RPMI7951 (cell line): ENCODE data around the gene GJC1. TPM values are rescaled to one million over a fixed set of nuclear protein-coding genes. Genes with fewer than 3 reads are reported as not detected.

Experiments
- DNase-seq: peaks from one replicate; pipeline ENCODE4 v3.0.0-alpha.2; 2012; ENCODE audit warnings: low read depth
- total RNA-seq: library from RNA; depleted of rRNA; stranded (reverse); fragments of >200 nt; shearing (Covaris generic); gene quantifications from 2 replicates; pipeline ENCODE4 v1.2.3, GENCODE V29; 2014

The GJC1 gene
- total RNA-seq, 1 experiment from 2014 or later: 16.3 TPM

GRCh38 chr17:44801880-44802279 lies 28.2 kb downstream of the GJC1 start:
- DNase-seq: no peak

- no peak for DNase-seq
Observed at GRCh38 chr17:44798356-44798755, 31.7 kb downstream of the GJC1 start.

GRCh38 chr17:44797802-44798201 lies 32.3 kb downstream of the GJC1 start:
- DNase-seq: no peak

- DNase-seq: no peak
Observed at GRCh38 chr17:44796731-44797130, 33.4 kb downstream of the GJC1 start.

GRCh38 chr17:44795928-44796327 lies 34.2 kb downstream of the GJC1 start:
- no peak for DNase-seq

GRCh38 chr17:44795421-44795820 lies 34.7 kb downstream of the GJC1 start:
- no peak for DNase-seq

GRCh38 chr17:44794851-44795413 lies 35.2 kb downstream of the GJC1 start:
- DNase-seq: peak; percentile 91

- DNase-seq: peak; percentile 47
Observed at GRCh38 chr17:44793885-44794842, 35.9 kb downstream of the GJC1 start.

GRCh38 chr17:44792276-44792675 lies 37.8 kb downstream of the GJC1 start:
- DNase-seq: peak; percentile 24

- DNase-seq: peak; percentile 11
Observed at GRCh38 chr17:44788139-44788538, 41.9 kb downstream of the GJC1 start.

GRCh38 chr17:44787271-44787940 lies 42.7 kb downstream of the GJC1 start:
- no peak for DNase-seq

- DNase-seq: no peak
Observed at GRCh38 chr17:44786551-44787081, 43.5 kb downstream of the GJC1 start.

GRCh38 chr17:44785921-44786320 lies 44.2 kb downstream of the GJC1 start:
- DNase-seq: no peak

GRCh38 chr17:44782326-44782850 lies 47.7 kb downstream of the GJC1 start:
- DNase-seq: no peak

GRCh38 chr17:44781551-44782325 lies 48.3 kb downstream of the GJC1 start:
- no peak for DNase-seq

- no peak for DNase-seq
Observed at GRCh38 chr17:44780845-44781480, 49.1 kb downstream of the GJC1 start.

GRCh38 chr17:44780161-44780560 lies 49.9 kb downstream of the GJC1 start:
- DNase-seq: no peak

- DNase-seq: peak; percentile 67
Observed at GRCh38 chr17:44779211-44780025, 50.7 kb downstream of the GJC1 start.

GRCh38 chr17:44778656-44779210 lies 51.4 kb downstream of the GJC1 start:
- no peak for DNase-seq
